Measurements from ENCODE around the gene SYNE1.

DNA sequence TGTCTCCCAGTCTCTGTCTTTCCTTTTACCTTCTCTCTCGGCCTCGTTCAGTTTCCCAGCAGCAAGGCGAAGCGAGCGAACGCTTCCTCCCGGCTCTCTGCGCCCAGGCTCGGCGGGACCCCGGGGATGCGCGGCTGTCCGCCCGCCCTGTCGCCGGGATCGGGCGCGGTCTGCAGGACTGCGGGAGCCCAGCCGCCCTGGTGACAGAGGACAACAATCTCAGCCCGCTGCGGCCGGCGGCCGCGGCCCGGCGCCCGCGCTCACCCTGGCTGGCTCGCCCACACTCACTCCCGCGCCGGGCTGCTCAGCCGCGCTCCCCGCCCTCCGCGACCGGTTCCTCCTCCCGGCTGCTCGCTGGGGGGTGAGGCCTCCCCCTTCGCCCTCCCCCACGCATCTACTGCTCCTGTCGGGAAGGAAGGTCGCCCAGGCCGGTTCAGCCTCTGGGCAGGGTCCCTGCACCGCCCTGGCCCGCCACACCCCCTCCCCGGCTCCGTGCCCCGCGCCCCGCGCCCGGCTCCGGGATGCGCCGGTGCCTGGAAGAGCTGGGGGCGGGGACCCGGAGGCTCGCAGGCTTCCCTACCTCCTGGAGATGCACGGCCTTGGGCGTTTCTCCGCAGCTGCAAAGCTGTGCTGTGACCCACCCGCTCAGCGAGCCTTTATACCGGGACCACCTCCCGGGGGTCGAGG is 410 bp downstream of the SYNE1 start:
- no peak for TF ChIP-seq FOS (IDR thresholded peaks at IDR 0.05; ENCODE audit: borderline replicate concordance, extremely low read depth, insufficient read length)
- no peak for TF ChIP-seq CREM (IDR thresholded peaks at IDR 0.05; ENCODE audit: low read depth)
